GM12872 (cell line): ENCODE data around the gene ORC5.
A peak's percentile ranks its signal among the peaks of the same experiment; 100 is the strongest.

Experiments used
- CTCF ChIP-seq: IDR thresholded peaks from 3 replicates; pipeline ENCODE4 v1.5.1; 2011; ENCODE audit warnings: low read depth, mild to moderate bottlenecking, low read length, moderate library complexity; ENCODE audit not compliant: insufficient read depth

ORC5 gene

GRCh38 chr7:104179178-104179577, 28.6 kb downstream of the ORC5 start:
- no peak for TF ChIP-seq CTCF

GRCh38 chr7:104176332-104176731, 31.5 kb downstream of the ORC5 start:
- no peak for TF ChIP-seq CTCF

GRCh38 chr7:104175361-104175984, 32.3 kb downstream of the ORC5 start:
- no peak for TF ChIP-seq CTCF

GRCh38 chr7:104174798-104175197, 33.0 kb downstream of the ORC5 start:
- TF ChIP-seq CTCF, result no peak

- TF ChIP-seq CTCF, result no peak
Measured at GRCh38 chr7:104162081-104162480, 45.7 kb downstream of the ORC5 start.

- no peak for TF ChIP-seq CTCF
Measured at GRCh38 chr7:104161244-104161643, 46.6 kb downstream of the ORC5 start.

GRCh38 chr7:104160375-104160774, 47.4 kb downstream of the ORC5 start:
- TF ChIP-seq CTCF, result peak; percentile 5; the same call in 1 of the 3 replicates
